ENCODE results near the gene USP7. TPM values are rescaled to one million over a fixed set of nuclear protein-coding genes. Genes with fewer than 3 reads are reported as not detected.

USP7 gene
- total RNA-seq, 1 donor from 2014 or later: 96.9 TPM

DNA sequence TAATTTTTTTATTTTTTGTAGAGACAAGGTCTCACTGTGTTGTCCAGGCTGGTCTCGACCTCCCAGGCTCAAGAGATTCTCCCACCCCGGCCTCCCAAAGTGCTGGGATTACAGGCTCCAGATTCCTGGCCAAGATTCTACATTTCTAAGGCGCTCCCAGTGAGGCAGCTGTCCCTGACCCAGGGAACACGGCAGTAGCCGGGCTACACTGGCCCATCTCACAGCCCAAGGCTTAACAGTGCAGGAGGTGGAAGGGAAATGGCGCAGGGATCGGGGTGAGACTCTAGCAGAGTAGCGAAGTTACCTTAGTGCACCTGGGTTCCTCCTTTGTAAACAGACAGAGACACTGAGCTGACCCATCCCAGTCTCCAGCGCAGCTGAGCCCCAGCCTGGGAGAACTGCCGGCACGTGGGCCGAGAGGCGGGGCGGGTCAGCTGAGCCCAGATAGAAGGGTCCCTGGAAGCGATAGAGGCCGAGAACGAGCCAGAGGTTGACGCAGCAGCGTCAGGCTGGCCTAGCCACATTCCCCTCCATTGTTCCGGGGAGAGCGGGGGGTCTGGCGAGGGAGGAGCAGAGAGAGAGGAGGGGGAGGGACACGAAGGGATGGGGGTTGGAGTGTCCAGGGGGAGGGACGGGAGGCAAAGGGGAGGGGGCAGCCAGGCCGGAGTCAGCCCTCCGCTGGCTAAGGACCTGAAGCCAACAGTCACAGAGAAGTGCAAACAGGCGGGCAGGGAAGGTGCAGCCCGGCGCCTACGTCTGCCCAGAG, 97.4 kb downstream of the USP7 start:
- Mint-ChIP-seq H3K36me3 (ENCODE audit: low read depth, unreplicated experiment) (peaks cover 3% of the 10 kb centered on the region), H3K27ac (ENCODE audit: unreplicated experiment) (peak overlapping the region; percentile 83), H3K4me1 (ENCODE audit: low read depth, unreplicated experiment) (peaks cover 36% of the 10 kb centered on the region), H3K4me3 (ENCODE audit: unreplicated experiment) (peak overlapping the region; percentile 94), H3K9me3 (ENCODE audit: unreplicated experiment) (no peaks in the 10 kb centered on the region), H3K27me3 (ENCODE audit: low read depth, unreplicated experiment) (no peaks in the 10 kb centered on the region)
- FAIRE-seq (no peak), DNase-seq (ENCODE audit: low read depth) (no peak)
- Histone ChIP-seq H3K27me3 (ENCODE audit: insufficient read depth, low read length) (no peaks in the 10 kb centered on the region), H3K36me3 (ENCODE audit: insufficient read depth, low read length) (no peaks in the 10 kb centered on the region), H2AFZ (ENCODE audit: low read depth, low read length) (no peak overlapping the region), H3K79me2 (ENCODE audit: insufficient read depth, low read length) (peaks cover 65% of the 10 kb centered on the region), H3K27ac (ENCODE audit: low read depth, low read length) (no peak overlapping the region), H4K20me1 (ENCODE audit: insufficient read depth, low read length) (peaks cover 62% of the 10 kb centered on the region), H3K4me1 (ENCODE audit: insufficient read depth, low read length) (peaks cover 50% of the 10 kb centered on the region), H3K4me2 (ENCODE audit: low read length) (peak overlapping the region; percentile 98), H3K4me3 (ENCODE audit: insufficient read depth, low read depth, low read length) (peak overlapping the region; percentile 75), H3K9me3 (ENCODE audit: insufficient read depth, low read depth, low read length) (no peaks in the 10 kb centered on the region), H3K9ac (ENCODE audit: low read length) (peak overlapping the region; percentile 85)
- TF ChIP-seq, protein P1, sequence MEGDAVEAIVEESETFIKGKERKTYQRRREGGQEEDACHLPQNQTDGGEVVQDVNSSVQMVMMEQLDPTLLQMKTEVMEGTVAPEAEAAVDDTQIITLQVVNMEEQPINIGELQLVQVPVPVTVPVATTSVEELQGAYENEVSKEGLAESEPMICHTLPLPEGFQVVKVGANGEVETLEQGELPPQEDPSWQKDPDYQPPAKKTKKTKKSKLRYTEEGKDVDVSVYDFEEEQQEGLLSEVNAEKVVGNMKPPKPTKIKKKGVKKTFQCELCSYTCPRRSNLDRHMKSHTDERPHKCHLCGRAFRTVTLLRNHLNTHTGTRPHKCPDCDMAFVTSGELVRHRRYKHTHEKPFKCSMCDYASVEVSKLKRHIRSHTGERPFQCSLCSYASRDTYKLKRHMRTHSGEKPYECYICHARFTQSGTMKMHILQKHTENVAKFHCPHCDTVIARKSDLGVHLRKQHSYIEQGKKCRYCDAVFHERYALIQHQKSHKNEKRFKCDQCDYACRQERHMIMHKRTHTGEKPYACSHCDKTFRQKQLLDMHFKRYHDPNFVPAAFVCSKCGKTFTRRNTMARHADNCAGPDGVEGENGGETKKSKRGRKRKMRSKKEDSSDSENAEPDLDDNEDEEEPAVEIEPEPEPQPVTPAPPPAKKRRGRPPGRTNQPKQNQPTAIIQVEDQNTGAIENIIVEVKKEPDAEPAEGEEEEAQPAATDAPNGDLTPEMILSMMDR (IDR thresholded peaks at IDR 0.05; ENCODE audit: insufficient read depth, low read depth, low read length): no peak
- no peak for TF ChIP-seq EZH2 (IDR thresholded peaks at IDR 0.05; ENCODE audit: insufficient read depth, low read length)

DNA sequence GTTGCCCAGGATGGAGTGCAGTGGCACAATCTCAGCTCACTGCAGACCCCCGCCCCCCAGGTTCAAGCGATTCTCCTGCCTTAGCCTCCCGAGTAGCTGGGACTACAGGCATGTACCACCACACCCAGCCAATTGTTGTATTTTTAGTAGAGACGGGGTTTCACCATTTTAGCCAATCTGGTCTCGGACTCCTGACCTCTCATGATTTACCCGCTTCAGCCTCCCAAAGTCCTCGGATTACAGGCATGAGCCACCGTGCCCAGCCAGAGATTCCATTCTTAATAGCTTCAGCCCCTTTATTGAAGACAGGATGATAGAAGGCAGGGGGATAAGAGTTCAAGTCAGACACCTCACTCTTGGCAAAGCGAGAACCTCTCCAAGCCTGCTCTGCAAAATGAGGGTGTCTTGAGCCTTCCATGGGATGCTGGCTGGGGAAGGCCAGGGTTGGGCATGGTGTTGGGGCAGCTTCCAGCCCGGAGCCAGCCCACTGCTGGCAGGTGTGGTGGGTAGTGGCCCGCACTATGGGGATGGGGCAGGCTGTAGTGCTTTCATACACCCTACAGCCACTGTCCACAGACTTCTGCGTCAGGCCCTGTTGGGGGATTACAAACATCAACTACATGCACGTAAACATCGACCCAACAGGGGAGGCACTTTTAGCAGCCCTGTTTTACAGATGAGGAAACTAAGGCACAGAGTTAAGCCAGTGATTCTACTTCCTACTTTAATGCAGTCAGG, 98.4 kb downstream of the USP7 start:
- FAIRE-seq (no peak), DNase-seq (ENCODE audit: low read depth) (no peak)
- H3K4me3 ChIP-seq (ENCODE audit: insufficient read depth, low read depth, low read length): no peak overlapping the region
- H3K4me1 Mint-ChIP-seq (ENCODE audit: low read depth, unreplicated experiment): peaks cover 34% of the 10 kb centered on the region
- H4K20me1 ChIP-seq (ENCODE audit: insufficient read depth, low read length): peaks cover 69% of the 10 kb centered on the region
- H3K4me1 ChIP-seq (ENCODE audit: insufficient read depth, low read length): peaks cover 42% of the 10 kb centered on the region
- H3K79me2 ChIP-seq (ENCODE audit: insufficient read depth, low read length): peaks cover 70% of the 10 kb centered on the region
- H3K27me3 ChIP-seq (ENCODE audit: insufficient read depth, low read length): no peaks in the 10 kb centered on the region
- H3K4me2 ChIP-seq (ENCODE audit: low read length): no peak overlapping the region
- no peak overlapping the region for H2AFZ ChIP-seq (ENCODE audit: low read depth, low read length)
- no peaks in the 10 kb centered on the region for H3K36me3 ChIP-seq (ENCODE audit: insufficient read depth, low read length)
- H3K9ac ChIP-seq (ENCODE audit: low read length): no peak overlapping the region
- H3K27me3 Mint-ChIP-seq (ENCODE audit: low read depth, unreplicated experiment): no peaks in the 10 kb centered on the region
- peaks cover 3% of the 10 kb centered on the region for H3K36me3 Mint-ChIP-seq (ENCODE audit: low read depth, unreplicated experiment)
- H3K9me3 Mint-ChIP-seq (ENCODE audit: unreplicated experiment): no peaks in the 10 kb centered on the region
- peak overlapping the region; percentile 62 for H3K27ac Mint-ChIP-seq (ENCODE audit: unreplicated experiment)
- no peaks in the 10 kb centered on the region for H3K9me3 ChIP-seq (ENCODE audit: insufficient read depth, low read depth, low read length)
- H3K27ac ChIP-seq (ENCODE audit: low read depth, low read length): no peak overlapping the region
- H3K4me3 Mint-ChIP-seq (ENCODE audit: unreplicated experiment): peak overlapping the region; percentile 94
- TF ChIP-seq, protein P1 (IDR thresholded peaks at IDR 0.05; ENCODE audit: insufficient read depth, low read depth, low read length): no peak

Measured in astrocyte (in vitro differentiated cells and primary cell).